Activated CD4-positive, alpha-beta T cell treated with anti-CD3 and anti-CD28 coated beads, Interleukin-10, Interleukin-2, amounts not matched to agents 100 ng/mL and 50 ng/mL, durations not matched to agents 16 hours and 8 hours (primary cell): Measurements from ENCODE around the gene ARHGAP23.
"Not testable (repeated sequence)": the region's sequence is repeated elsewhere in the genome, so short reads cannot be mapped to it uniquely, and the experiment has no call there.

ENCODE experiments used
- DNase-seq: peaks from one replicate; pipeline ENCODE4 v3.0.0-alpha.2; 2020

ARHGAP23 gene

GRCh38 chr17:38530856-38531255, 102.6 kb downstream of the ARHGAP23 start:
- not testable (repeated sequence) for DNase-seq

DNA sequence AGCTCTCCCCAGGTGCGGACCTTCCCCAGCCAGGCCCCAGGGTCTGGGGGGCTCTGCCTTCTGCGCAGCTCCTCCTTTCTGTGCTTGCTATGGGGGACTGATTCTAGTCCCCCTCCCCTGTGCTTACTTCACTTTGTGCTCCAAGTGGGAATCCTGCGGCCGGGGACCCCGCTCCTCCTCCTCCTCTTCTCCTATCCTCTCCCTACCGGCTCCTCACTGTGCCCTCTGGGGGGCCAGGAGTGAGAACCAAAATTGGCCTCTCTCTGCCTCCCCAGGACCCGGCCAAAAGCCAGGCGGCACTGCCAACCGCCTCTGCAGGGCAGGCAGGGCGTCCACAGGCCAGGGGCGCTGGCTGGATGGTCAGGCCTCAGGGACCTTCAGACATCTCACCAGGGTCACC, 103.5 kb downstream of the ARHGAP23 start:
- DNase-seq = not testable (repeated sequence)

GRCh38 chr17:38532451-38532850, 104.2 kb downstream of the ARHGAP23 start:
- DNase-seq = no peak

DNA sequence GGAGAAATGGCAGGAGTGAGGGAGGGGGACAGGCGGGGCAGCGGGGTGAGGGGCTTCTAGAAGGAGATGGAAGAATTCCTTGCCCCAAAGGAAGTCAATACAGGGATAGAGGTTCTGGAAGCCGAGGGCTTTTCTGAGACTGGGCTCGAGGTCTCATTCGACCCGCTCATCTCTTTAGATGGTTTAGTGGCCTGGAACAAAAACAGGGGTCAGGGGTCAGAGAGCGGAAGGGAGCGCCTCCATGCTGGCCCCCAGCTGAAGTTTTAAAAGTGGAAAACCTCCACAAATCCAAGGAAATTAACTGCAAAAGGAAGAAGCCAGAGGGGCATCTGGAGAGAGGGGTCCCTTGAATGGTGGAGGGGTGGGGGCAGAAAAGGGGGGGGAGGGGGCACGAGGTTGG, 105.0 kb downstream of the ARHGAP23 start:
- DNase-seq = no peak

DNA sequence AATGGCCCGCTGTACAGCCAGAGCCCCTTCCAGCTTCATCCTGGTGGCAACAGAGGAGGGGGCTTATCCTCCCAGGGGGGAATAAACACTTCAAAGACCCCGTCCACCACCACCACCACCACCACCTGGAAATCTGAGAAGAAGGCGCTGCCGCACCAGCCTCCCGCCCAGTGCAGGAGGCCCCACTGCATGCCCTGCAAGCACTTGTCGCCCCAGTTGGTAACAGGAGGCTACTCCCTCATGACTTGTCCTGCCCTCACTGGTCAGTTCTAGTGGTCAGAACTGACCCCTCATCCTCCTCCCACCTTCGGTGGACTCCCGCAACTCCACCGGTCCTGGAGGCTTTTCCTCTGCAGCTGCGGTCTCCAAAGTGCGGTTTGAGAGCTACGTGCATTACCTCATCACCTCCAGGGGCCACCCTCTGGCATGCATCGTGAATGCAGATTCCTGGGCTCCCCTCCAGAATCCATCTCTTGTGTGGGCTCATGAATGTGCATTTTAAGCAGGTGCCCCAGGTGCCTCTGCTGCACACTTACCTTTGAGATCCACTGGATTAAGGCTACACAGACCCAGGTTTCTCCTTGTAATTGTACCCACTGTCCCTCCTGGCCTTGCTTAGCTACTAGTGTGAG, 105.7 kb downstream of the ARHGAP23 start:
- no peak for DNase-seq

GRCh38 chr17:38534498-38534885, 106.2 kb downstream of the ARHGAP23 start:
- DNase-seq = no peak

DNA sequence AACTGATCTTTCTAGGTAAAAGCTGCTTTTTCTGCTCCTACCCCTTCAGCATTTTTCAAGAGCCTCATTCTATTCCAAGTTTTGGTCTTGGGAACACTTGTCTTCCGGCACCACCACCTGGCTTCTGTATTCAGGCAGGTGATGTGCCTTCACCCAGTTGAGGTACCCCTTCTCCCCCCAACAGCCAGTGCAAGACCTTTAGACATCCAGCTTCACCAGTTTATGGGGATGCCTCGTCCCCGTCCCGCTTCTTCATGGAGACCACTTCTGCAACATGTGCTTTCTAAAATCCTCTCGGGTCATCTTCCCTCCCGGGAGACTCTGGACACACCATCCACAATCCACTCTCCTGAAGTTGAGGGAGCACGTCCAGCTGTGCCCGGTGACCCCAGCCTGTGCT, 107.6 kb downstream of the ARHGAP23 start:
- DNase-seq = no peak

GRCh38 chr17:38536661-38537060, 108.4 kb downstream of the ARHGAP23 start:
- DNase-seq = no peak

- no peak for DNase-seq
These were observed 110.6 kb downstream of the ARHGAP23 start for GRCh38 chr17:38538906-38539305.

GRCh38 chr17:38539386-38539785, 111.1 kb downstream of the ARHGAP23 start:
- DNase-seq = no peak

DNA sequence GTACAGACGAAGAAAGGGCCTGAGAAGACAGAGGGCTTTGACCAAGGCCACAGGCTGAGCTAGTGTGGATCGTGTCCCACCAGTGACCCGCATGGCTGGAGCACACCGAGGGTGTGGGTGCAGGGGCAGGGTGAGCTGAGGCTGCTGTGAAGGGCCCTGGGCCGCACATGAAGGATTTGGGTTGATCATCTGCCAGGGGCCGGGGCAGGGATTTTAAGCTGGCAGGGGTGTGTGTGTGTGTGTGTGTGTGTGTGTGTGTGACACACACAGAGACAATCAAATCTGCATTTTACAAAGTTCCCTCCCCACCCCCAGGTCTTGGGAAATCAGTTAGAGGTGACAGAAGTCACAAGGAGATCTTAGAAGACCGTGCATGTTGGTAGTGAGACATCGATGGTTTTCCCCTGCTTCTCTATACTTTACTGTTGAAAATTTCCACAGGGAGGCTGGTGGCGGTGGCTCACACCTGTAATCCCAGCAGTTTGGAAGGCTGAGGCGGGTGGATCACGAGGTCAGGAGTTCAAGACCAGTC, 112.3 kb downstream of the ARHGAP23 start:
- no peak for DNase-seq

- DNase-seq = no peak
These were observed 113.0 kb downstream of the ARHGAP23 start for GRCh38 chr17:38541281-38541680.

DNA sequence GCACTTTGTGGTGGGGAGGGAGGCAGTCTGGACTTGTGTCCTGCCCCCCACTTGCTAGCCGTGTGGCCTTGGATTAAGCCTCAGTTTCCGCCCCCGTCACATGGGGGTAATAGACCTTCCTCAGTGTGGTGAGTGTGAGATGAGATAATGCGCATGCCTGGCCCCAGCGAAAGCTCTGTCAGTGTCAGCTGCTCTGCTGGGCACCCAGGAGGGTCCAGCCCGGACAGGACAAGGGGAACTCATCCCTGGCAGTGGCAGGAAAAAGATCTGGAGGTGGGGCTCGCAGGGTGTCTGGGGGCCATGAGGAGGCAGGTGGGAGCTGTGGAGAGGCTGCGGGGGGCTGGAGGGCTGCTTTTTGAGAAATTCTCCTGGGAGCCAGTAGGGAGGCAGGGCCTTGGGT, 114.0 kb downstream of the ARHGAP23 start:
- DNase-seq = no peak

DNA sequence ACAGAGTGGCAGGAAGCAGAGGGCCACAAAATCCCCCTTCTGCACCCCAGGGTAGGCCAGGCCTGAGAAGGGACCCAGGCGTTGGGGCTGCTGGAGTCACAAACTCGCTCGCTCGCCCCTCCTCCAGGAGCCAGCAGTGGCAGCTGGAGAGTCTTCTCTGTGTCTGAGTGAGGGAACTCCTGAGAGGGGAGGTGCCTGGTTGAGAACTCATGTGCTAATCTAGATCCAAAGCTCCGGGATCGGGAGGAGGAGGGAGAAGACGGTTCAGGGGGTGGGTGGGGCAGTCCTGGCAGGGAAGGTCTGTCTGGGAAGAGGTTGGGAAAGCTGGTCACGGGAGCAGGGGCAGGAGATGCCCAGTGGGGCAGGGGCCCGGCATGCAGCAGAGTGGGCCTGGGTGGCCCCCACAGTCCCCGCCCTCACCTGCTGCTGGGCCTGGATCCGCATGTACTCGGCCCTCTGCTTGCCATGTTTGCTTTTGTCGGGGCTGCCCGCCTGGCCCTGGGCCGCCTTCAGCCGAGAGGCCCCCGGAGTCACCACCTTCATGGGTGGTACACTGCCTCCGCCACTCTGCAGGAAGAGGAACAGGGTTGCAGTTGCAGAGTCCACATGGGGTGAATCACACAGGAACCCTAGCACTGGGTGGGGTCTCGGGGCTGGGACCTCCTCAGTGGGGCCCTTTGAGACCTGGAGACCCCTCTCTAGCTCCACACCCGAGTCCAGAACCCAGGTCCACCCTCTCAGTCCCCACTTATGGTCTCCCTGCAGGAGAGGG, 115.3 kb downstream of the ARHGAP23 start:
- DNase-seq = no peak

DNA sequence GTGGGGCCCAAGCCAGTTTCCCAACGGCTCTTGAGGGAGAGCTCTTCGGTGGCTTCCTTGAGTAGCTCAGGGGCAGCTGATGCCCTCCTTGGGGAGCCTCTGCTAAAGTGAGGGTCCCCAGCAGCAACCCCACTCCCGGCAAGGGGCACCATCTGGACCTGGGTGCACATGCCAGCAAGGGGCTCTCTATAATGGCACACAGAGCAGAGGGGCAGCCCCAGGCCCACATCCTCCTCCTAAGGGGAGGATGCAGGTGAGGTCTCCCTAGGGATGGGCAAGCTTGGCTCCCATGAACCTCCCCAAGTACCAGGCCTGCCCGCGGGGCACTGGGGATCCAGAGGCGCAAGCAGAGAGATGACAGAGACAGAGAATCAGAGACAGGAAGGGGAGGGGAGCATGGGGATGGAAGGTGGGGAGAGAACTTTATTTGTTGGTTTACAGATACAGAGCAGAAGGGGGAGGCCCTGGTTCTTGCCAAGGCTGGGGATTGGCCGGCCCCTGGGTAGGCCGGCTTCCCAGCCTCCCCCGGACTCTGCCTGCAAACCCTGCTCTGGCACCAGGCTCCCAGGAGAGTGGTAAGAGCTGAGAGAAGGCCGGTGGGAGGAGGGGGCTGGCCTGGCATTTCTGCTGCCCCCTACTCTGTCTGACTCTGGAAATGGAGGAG, 116.0 kb downstream of the ARHGAP23 start:
- DNase-seq = no peak

GRCh38 chr17:38544839-38545209, 116.6 kb downstream of the ARHGAP23 start:
- no peak for DNase-seq

DNA sequence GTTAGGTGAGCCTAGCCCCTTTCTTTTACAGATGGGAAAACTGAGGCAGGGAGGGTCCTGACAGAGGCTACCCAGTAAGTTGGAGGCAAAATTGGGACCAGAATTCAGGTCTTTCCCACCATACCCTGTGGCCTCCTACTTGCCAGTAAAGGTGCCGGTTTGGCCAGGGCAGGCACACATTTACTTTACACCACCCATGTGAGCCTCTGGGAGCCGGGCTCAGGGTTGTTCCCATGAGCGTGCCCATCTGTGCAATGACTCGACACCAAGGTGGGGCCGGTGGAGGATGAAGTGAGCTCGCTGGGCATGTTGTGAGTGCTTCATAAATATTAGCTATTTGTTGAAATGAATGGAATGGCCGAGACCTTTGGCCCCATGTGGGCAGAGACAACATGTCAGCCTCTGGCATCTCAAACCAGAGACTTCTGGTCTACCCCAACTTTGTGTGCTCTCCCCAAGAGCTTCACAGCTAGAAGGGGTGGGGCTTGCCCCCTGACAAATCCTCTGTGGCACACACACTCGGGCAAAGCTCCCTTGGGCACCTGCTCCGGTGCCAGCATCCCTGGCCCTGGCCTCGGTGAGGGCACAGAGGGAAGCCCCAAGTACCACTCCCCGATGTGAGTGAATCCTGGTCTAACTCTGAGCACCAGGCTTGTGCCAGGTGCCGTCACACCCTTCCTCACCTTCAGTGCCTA, 117.4 kb downstream of the ARHGAP23 start:
- no peak for DNase-seq

DNA sequence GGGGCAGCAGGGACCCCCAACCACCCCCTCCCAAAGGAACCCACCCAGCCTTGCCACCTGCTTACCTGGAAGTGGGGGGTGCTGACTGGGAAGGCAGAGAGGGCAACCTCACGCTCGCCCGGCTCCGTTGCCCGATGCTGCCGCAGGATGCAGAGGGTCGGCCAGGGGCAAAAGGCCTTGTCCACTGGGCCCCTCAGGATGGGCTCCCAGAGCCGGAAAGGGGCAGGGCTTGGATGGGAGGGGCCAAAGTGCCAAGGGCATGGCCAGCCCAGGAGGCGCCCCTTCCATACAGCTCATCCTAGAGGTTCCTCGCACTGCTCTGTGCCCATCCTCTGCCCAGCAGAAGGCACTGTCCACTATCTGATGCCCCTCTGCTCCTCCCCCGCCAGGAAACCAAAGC, 118.1 kb downstream of the ARHGAP23 start:
- no peak for DNase-seq

DNA sequence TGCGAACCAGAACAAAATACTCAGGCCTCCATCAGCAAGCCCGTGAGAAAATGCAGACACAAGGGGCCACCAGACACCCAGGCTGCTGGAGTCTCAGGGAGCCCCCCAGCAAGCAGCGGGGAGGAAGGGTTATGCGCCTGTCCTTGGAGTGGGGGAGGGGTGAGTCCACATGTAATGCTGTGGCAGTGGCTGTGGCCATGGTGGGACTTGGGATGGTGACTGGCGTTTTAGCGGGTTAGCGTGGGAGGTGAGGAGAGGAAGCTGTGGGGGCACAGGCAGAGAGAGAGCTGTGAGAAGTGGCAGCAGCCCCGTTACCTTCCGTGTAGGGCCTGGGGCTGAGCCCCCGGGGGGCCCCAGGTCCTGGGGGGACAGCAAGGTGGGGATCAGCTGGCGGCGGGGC, 119.2 kb downstream of the ARHGAP23 start:
- no peak for DNase-seq

GRCh38 chr17:38549285-38549684, 121.0 kb downstream of the ARHGAP23 start:
- DNase-seq = no peak

DNA sequence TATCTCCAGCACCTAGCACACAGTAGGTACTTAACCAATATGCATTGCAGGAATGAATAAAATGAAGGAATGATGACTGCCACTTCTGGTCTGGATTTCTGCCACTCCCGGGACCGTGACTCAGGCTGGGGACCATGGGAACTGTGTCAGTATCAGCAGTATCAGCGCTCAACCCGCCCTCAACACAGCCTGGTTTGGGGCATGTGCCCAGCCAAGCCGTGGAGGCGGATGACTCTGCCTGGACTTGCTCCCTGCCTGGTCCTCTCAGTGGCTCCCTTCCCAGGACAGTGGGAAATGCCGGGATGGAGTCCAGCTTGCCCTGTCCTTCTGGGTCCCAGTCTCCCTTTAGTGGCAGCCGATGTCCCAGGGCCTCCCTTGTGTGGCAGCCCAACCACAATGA, 122.4 kb downstream of the ARHGAP23 start:
- DNase-seq = no peak

DNA sequence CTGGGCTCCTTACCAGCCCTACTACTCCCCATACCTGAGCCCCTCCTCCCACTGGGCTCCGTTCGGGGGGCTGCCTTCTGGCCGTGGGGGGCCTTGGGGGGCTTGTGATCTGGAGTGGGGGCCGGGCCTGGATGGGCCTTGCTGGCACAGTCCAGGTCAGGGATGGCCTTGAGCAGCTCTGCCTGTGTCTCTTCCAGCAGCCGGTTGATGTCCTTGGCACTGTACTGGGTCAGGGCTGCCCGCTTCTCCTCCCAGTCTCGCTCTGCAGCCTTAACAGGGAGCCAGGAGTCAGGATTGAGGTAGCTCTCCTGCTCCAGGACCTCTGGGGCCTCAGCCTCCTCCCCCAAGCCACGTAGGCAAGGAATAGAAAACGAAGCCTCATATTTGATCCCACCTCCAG, 122.9 kb downstream of the ARHGAP23 start:
- DNase-seq = no peak

DNA sequence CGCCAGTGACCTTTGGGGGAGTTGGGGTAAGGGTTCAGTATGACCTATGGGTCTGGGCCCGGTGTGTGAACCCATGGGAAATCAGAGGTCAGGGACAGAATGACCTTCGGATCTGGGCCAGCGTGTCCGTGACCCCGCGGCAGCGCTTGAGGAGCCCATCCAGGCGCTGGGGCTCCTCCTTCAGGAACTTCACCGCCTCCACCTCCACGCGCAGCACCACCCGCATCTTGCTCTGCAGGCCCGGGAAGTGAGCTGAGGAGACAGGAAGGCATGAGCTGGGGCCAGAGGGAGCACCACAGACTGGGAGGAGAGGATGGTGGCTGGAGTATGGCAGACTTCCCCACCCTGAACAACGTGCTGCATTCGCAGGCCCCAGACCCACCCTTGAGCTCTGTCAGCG, 124.1 kb downstream of the ARHGAP23 start:
- DNase-seq = no peak
